ENCODE data around the gene MARF1.
"Not testable (repeated sequence)": the region's sequence is repeated elsewhere in the genome, so short reads cannot be mapped to it uniquely, and the experiment has no call there.

The MARF1 gene

DNA sequence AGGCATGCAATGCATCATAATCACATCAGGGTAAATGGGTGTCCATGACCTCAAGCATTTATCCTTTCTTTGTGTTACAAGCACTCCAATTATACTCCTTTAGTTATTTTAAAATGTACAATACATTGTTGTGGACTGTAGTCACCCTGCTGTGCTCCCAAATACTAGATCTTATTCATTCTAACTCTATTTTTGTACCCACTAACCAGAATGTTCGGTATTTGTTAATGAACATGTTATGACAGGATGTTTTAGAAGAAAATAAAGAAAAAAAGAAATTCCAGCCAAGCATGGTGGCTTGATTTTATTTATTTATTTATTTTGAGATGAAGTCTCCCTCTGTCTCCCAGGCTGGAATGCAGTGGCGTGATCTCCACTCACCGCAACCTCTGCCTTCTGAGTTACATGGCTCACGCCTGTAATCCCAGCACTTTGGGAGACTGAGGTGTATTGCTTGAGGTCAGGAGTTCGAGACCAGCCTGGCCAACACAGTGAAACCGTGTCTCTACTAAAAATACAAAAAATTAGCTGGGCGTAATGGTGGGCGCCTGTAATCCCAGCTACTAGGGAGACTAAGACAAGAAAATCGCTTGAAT lies 5.3 kb upstream of the MARF1 start:
- H3K9me3 Mint-ChIP-seq, result no peaks in the 10 kb centered on the region
- no peak overlapping the region for H3K4me3 Mint-ChIP-seq
- no peaks in the 10 kb centered on the region for H3K27me3 Mint-ChIP-seq
- no peak for DNase-seq (ENCODE audit: low spot score in 2 of 2)
- H3K36me3 Mint-ChIP-seq, result peaks cover 5% of the 10 kb centered on the region
- no peak for ATAC-seq (ENCODE audit: low read depth)
- H3K4me1 Mint-ChIP-seq, result peaks cover 15% of the 10 kb centered on the region
- H3K27ac Mint-ChIP-seq, result no peak overlapping the region

DNA sequence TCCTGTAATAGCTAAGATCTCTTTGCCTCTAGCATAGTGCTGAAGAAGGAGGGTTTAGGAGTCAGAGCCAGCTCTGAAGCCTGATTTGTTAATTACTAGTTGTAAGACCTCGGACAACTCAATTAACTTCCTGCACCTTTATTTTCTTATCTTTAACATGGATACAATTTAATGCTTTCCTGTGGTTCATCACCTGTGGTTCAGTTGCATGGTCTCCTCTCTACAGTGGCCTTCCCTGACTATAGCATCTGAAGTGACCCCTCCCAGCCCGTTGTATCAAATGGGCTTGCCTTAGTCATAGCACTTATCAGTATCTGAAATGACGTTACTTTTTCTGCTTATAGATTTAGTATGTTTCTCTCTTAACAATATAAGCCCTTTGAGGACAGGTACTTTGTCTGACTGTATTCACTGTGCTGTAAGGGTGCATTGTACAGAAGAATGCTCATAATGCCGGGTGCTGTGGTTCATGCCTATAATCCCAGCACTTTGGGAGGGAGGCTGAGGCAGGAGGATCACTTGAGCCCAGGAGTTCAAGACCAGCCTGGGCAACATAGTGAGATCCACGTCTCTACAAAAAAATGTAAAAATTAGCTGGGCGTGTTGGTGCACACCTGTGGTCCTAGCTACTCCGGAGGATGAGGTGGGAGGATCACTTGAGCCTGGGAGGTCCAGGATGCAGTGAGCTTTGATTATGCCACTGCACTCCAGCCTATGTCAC lies 4.5 kb upstream of the MARF1 start:
- no peaks in the 10 kb centered on the region for H3K9me3 Mint-ChIP-seq
- DNase-seq (ENCODE audit: low spot score in 2 of 2) (no peak), ATAC-seq (ENCODE audit: low read depth) (no peak)
- no peaks in the 10 kb centered on the region for H3K27me3 Mint-ChIP-seq
- H3K36me3 Mint-ChIP-seq, result peaks cover 2% of the 10 kb centered on the region
- H3K4me3 Mint-ChIP-seq, result no peak overlapping the region
- H3K27ac Mint-ChIP-seq, result peak overlapping the region; percentile 26
- H3K4me1 Mint-ChIP-seq, result peaks cover 10% of the 10 kb centered on the region

DNA sequence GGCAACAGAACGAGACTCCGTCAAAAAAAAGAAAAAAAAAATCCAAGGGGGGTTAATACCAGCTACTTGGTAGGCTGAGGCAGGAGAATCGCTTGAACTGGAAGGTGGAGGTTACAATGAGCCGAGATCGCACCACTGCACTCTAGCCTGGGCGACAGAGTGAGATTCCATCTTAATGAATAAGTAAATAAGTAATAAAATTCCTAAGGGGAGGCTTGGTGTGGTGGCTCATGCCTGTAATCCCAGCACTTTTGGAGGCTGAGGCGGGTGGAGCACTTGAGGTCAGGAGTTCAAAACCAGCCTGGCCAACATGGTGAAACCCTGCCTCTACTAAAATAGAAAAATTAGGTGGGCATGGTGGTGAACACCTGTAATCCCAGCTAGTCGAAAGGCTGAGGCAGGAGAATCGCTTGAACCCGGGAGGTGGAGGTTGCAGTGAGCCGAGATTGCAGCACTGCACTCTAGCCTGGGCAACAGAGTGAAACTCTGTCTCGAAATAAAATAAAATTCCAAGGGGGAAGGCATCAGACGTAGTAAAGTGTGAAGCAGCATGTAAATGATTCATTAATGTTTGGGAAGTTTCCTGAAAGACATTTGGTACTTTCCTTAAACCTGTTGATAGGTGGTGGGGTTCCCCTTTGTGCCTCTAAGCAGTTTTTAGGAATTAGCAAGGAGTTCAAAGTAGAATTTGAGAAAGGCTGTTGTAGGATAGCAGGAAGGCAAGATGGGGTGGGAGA lies 3.8 kb upstream of the MARF1 start:
- peaks cover 12% of the 10 kb centered on the region for H3K4me1 Mint-ChIP-seq
- not testable (repeated sequence) for H3K4me3 Mint-ChIP-seq; ATAC-seq (ENCODE audit: low read depth); H3K9me3 Mint-ChIP-seq; H3K27me3 Mint-ChIP-seq; H3K36me3 Mint-ChIP-seq; DNase-seq (ENCODE audit: low spot score in 2 of 2)
- H3K27ac Mint-ChIP-seq, result peak overlapping the region; percentile 26

DNA sequence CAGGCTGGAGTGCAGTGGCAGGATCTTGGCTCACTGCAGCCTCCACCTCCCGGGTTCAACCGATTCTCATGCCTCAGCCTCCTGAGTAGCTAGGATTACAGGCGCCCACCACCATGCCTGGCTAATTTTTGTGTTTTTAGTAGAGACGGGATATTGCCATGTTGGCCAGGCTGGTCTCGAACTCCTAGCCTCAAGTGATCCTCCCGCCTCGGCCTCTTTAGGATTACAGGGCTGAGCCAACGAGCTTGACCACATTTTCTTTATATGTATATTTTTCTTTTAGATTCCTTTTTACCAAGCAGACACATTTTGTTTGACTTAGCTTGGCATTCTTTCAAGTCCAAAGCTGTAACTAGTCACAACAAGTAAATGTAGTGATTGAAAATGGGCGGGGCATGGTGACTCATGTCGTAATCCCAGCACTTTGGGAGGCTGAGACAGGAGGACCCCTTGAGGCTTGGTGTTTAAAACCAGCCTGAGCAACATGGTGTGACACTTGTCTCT lies 2.1 kb upstream of the MARF1 start:
- H3K9me3 Mint-ChIP-seq; H3K27me3 Mint-ChIP-seq; DNase-seq (ENCODE audit: low spot score in 2 of 2); H3K4me3 Mint-ChIP-seq; H3K27ac Mint-ChIP-seq; ATAC-seq (ENCODE audit: low read depth); H3K36me3 Mint-ChIP-seq: not testable (repeated sequence)
- peaks cover 19% of the 10 kb centered on the region for H3K4me1 Mint-ChIP-seq

DNA sequence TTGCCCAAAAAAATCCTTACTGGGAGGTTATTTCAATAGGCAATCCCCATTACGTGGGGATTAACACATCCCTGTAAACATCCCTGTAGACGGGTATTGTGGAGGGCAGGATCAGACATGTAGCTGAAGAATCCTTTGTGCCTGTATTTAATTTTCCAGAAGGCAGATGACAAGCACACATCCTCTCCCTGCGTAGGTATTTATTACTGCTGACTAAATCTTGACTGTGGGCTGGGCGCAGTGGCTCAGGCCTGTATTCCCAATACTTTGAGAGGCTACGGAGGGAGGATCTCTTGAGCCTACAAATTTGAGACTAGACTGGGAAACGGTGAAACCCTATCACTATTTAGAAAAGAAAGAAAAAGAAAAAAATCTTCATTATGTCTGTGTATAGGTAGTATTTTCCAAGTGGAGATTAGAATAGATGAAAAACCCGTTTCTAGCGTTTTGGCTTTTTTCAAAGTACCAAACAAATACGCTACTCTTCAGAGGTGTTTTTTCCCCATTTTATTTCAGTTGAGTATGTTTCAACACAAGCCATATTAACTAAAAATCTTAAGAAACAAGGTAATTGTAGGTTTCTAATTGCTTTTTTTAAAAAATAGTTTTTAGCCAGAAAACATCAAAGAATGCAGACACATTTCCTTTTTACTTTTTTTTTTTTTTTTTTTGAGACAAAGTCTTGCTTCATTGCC lies 1.5 kb upstream of the MARF1 start:
- Mint-ChIP-seq H3K36me3 (no peaks in the 10 kb centered on the region), H3K9me3 (no peaks in the 10 kb centered on the region), H3K27ac (peak overlapping the region; percentile 100), H3K4me1 (peaks cover 20% of the 10 kb centered on the region), H3K27me3 (no peaks in the 10 kb centered on the region), H3K4me3 (peak overlapping the region; percentile 94)
- no peak for DNase-seq (ENCODE audit: low spot score in 2 of 2)
- no peak for ATAC-seq (ENCODE audit: low read depth)

DNA sequence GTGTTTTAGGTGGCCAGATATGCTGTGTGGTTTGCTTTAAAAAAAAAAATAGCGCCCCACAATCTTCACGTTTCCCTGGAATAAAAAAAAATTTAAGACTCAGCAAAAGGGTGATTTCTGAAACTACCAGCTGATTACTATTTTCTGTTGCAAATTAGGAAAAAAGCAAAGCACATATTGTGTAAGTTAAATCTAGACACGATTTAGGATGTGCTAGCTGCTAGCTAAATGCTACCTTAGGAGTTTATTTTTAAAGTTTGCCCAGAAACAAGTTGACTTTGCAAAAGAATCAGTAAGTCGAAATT lies 944 bp upstream of the MARF1 start:
- Mint-ChIP-seq H3K27me3 (no peaks in the 10 kb centered on the region), H3K36me3 (peaks cover 3% of the 10 kb centered on the region), H3K4me3 (peak overlapping the region; percentile 94), H3K27ac (peak overlapping the region; percentile 100), H3K9me3 (no peaks in the 10 kb centered on the region), H3K4me1 (peaks cover 22% of the 10 kb centered on the region)
- DNase-seq (ENCODE audit: low spot score in 2 of 2), result no peak
- ATAC-seq (ENCODE audit: low read depth), result no peak

DNA sequence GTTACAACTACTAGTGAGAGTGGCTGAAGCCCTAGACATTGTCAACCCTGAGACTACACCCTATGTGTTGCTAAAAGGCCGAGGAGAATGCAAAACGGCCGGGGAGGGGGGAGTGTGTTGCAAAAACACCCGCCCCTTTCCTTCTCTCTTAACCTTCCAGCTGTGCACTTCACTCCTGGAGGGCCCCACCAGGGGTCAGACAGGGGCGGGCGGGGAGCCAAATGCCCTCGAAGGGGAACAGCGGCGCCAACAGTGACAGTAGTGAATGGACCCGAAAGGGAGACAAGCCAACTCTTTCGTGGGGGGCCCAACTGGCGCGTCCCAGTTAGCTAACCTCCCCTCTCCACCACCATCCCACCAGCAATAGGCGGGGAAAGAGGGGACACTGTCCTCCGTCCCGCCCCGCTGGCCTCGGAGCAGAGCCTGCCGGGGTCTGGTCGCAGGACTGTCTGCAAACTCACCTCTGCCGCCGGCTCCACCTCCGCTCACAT lies 352 bp downstream of the MARF1 start:
- H3K36me3 Mint-ChIP-seq, result peaks cover 12% of the 10 kb centered on the region
- DNase-seq (ENCODE audit: low spot score in 2 of 2) (peak; percentile 82 to 91), ATAC-seq (ENCODE audit: low read depth) (peak; percentile 70)
- no peaks in the 10 kb centered on the region for H3K9me3 Mint-ChIP-seq
- H3K4me1 Mint-ChIP-seq, result peaks cover 30% of the 10 kb centered on the region
- H3K27ac Mint-ChIP-seq, result peak overlapping the region; percentile 100
- H3K27me3 Mint-ChIP-seq, result no peaks in the 10 kb centered on the region
- H3K4me3 Mint-ChIP-seq, result peak overlapping the region; percentile 94

DNA sequence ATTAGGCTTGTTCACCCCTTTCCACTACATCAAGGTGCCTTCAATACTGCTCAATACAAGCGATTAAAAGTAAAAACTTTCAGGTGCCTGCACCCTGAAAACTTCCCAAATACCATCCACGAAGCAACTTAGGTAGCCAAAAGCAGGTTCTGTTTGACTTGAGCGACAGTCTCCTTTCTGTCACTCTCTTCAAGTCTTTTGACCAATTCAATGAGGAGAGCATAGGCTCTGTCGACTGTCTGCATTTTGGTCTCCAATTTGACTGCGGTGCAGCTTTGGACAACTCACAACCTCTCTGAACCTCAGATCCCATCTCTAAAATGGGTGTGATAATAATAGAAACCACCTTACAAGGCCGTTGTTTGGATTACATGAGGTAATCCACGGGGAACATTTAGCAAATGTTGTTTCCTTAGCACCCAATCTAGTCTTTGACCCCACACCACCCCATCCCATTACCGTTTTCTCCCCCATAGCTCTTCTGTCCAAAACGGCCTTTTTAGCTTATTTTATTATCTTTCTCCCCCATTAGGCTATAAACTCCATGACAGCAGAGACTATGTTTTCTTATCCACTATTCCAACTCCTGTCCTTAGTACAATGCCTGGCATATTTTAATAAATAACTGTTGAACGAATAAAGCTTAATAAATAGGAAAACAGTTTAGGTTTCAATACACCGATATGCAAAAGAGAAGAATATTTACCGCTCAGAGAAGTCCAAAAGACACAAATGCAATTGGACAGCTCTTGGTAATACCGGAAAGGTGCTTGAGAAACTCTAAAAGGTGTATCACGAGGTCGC lies 999 bp downstream of the MARF1 start:
- no peak for DNase-seq (ENCODE audit: low spot score in 2 of 2)
- Mint-ChIP-seq H3K27me3 (no peaks in the 10 kb centered on the region), H3K9me3 (no peaks in the 10 kb centered on the region), H3K36me3 (peaks cover 17% of the 10 kb centered on the region), H3K27ac (peak overlapping the region; percentile 100), H3K4me1 (peaks cover 33% of the 10 kb centered on the region), H3K4me3 (peak overlapping the region; percentile 94)
- no peak for ATAC-seq (ENCODE audit: low read depth)

DNA sequence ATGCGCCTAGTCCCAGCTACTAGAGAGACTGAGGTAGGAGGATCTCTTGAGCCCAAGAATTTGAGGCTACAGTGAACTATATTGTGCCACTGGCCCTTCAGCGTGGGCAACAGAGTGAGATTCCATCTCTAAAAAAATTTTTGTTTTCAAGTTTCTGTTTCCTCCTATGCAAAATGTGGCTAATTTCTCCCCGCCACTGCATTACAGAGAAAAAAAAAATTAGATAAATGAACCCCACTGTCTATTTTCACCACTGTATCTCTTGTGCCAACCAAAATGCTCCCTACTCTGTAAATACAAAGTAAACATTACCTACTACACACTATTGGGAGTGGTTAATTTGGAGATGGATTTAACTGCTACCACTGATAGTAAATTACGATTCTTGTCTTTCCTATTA lies 2.0 kb downstream of the MARF1 start:
- Mint-ChIP-seq H3K9me3 (no peaks in the 10 kb centered on the region), H3K4me3 (peak overlapping the region; percentile 94), H3K27me3 (no peaks in the 10 kb centered on the region), H3K36me3 (peaks cover 25% of the 10 kb centered on the region), H3K4me1 (peaks cover 40% of the 10 kb centered on the region), H3K27ac (peak overlapping the region; percentile 100)
- no peak for ATAC-seq (ENCODE audit: low read depth)
- no peak for DNase-seq (ENCODE audit: low spot score in 2 of 2)

DNA sequence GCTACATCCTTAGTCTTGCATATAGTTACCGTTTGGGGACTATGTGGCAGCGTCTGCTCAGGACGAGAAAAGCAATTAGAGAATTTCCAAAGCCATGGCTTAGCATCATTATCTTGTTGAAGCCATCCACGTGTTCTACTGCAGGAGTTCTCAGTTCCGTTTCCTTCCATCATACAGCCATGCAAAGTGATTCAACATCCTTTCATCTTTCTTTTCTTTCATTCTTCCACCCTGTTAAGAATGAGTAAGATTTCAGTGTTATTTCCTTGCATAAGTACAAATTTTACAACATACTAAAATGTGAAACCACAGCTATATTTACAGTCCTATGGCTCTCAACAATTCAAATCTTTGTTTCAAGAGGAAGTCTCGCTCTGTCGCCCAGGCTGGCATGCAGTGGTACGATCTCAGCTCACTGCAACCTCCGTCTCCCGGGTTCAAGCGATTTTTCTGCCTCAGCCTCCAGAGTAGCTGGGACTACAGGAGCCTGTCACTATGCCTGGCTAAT lies 3.8 kb downstream of the MARF1 start:
- Mint-ChIP-seq H3K4me1 (peaks cover 46% of the 10 kb centered on the region), H3K36me3 (peaks cover 32% of the 10 kb centered on the region), H3K4me3 (peak overlapping the region; percentile 72), H3K27me3 (no peaks in the 10 kb centered on the region), H3K9me3 (no peaks in the 10 kb centered on the region), H3K27ac (peak overlapping the region; percentile 100)
- peak; percentile 7 for ATAC-seq (ENCODE audit: low read depth)
- DNase-seq (ENCODE audit: low spot score in 2 of 2), result no peak

DNA sequence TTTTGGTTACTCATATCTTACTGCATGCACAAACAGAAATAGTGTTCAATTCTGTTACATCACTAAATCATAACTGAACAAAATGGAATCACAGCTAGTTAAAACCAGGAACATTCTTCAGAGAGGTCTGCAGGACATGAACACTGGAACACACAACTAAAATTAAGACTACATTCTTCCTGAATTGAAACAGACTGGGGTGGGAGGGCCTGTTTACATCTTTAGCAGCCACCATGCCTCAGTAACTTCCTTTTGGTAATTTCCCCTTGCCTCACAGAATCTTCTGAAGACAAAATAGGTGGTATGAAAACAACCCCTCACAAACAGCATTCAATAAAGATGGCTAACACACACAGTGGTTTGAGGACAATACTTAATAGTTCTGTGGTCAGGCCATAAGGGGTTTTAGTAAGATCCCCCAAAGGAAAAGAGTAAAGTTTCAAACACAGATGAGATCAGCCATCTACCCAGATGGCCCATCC lies 6.5 kb downstream of the MARF1 start:
- ATAC-seq (ENCODE audit: low read depth), result peak; percentile 82
- peak in 1 of 2 donors; percentile 56 for DNase-seq (ENCODE audit: low spot score in 2 of 2)
- no peaks in the 10 kb centered on the region for H3K9me3 Mint-ChIP-seq
- peaks cover 58% of the 10 kb centered on the region for H3K4me1 Mint-ChIP-seq
- H3K4me3 Mint-ChIP-seq, result peak overlapping the region; percentile 79
- peaks cover 46% of the 10 kb centered on the region for H3K36me3 Mint-ChIP-seq
- H3K27me3 Mint-ChIP-seq, result no peaks in the 10 kb centered on the region
- H3K27ac Mint-ChIP-seq, result peak overlapping the region; percentile 100

DNA sequence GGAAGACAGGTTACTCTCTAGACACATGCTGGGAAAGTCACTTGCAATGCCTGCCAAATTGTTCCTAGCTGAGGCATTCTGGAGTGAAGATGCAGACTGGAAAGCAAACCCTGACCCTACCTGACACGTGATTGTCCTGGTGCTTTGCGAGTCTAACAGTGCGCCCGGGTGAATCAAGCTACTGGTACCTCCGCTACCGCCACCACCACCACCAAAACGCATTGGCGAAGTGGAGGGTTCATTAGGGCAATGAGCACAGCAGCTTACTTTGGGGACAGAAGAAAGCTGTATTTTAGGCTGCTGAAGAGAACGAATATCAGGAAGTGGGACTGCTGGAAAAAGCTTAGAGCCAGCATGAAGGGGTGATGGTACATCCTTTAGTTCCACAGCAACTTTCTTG lies 7.0 kb downstream of the MARF1 start:
- H3K4me1 Mint-ChIP-seq, result peaks cover 55% of the 10 kb centered on the region
- H3K9me3 Mint-ChIP-seq, result no peaks in the 10 kb centered on the region
- peaks cover 46% of the 10 kb centered on the region for H3K36me3 Mint-ChIP-seq
- H3K27me3 Mint-ChIP-seq, result no peaks in the 10 kb centered on the region
- peak overlapping the region; percentile 79 for H3K4me3 Mint-ChIP-seq
- peak overlapping the region; percentile 100 for H3K27ac Mint-ChIP-seq
- DNase-seq (ENCODE audit: low spot score in 2 of 2), result no peak
- no peak for ATAC-seq (ENCODE audit: low read depth)
